Body of pancreas (tissue), 4 donors: ENCODE data around the gene IL17RB. TPM values are rescaled to one million over a fixed set of nuclear protein-coding genes. Genes with fewer than 3 reads are reported as not detected.

Experiments
- ATAC-seq: fragments of 150-250 bp; one replicate; pipeline ENCODE4 v1.9.1; 2016
- DNase-seq, 4 donors: peaks; one replicate each; pipeline ENCODE4 v3.0.0-alpha.2; 2019
- H3K27ac ChIP-seq, 4 donors: fragments of 200-600 bp; sonication (generic); 1 replicate in 3 of 4; 2 replicates in 1 of 4; pipeline versions ENCODE4 v1.5.1 to v1.6.1; 2016 to 2019; ENCODE audit warnings: mild to moderate bottlenecking in 1 of 4, mixed read lengths in 1 of 4, moderate library complexity in 1 of 4
- H3K27me3 ChIP-seq, 2 donors: fragments of 200-600 bp; sonication (generic); one replicate each; pipeline ENCODE4 v1.6.0; 2016; ENCODE audit warnings: mild to moderate bottlenecking in 1 of 2
- H3K36me3 ChIP-seq, 2 donors: fragments of 200-600 bp; sonication (generic); replicated peaks in 1 of 2; 2 replicates each; pipeline ENCODE4 v1.5.1; 2016; ENCODE audit warnings: low read depth in 2 of 2; ENCODE audit not compliant: insufficient read depth in 1 of 2
- H3K4me1 ChIP-seq: fragments of 200-600 bp; sonication (generic); one replicate; pipeline ENCODE4 v1.6.0; 2016
- H3K4me3 ChIP-seq, 2 donors: fragments of 200-600 bp; sonication (generic); 1 replicate in 1 of 2; 2 replicates in 1 of 2; pipeline ENCODE4 v1.5.1; 2016 to 2019
- H3K9me3 ChIP-seq, 3 donors: fragments of 200-600 bp; sonication (generic); 1 replicate in 2 of 3; 2 replicates in 1 of 3; pipeline ENCODE4 v1.5.1; 2016
- CTCF ChIP-seq, 7 experiments: fragments of 450-650 bp in 4 of 7; fragments of 200-600 bp in 3 of 7; sonication (generic) in 3 of 7; IDR thresholded peaks; one replicate each; pipeline ENCODE4 v1.5.1; 2016 to 2019; ENCODE audit warnings: antibody characterized with exemption in 7 of 7
- POLR2A ChIP-seq, 3 donors: fragments of 450-650 bp; IDR thresholded peaks; one replicate each; pipeline ENCODE4 v1.6.1; 2016; ENCODE audit warnings: antibody characterized with exemption in 3 of 3, mild to moderate bottlenecking in 2 of 3
- WGBS, 2 donors: methylation state at CpG; one replicate each; pipeline ENCODE4 v1.1.5; 2017; 5-methylcytosine and 5-hydroxymethylcytosine counted together
- intact Hi-C: fragments of 100-400 bp; cut with DNase I; formaldehyde crosslinking; loops from one replicate; pipeline ENCODE4 v1.15.1; 2023
- small RNA-seq: library from RNA; depleted of rRNA; stranded (forward); fragments of <200 nt; gene quantifications from one replicate; pipeline ENCODE3, GENCODE V24; 2016
- total RNA-seq, 2 donors: library from RNA; depleted of rRNA; stranded (reverse); fragments of >200 nt; gene quantifications; one replicate each; pipeline ENCODE4 v1.1.0, GENCODE V29; 2016

The IL17RB gene
- total RNA-seq, 2 donors from 2014 or later: 16.5 to 17.6 TPM

GRCh38 chr3:53902067-53902466, 55.7 kb downstream of the IL17RB start:
- WGBS, 2 donors: 32 to 33% methylated on average over 1 of the region's 1 CpG
- intact Hi-C loops: no loop called here
- DNase-seq (no peak), ATAC-seq (no peak)
- H3K27me3 ChIP-seq: no peaks in the 10 kb centered on the region
- no peak overlapping the region for H3K27ac ChIP-seq
- H3K4me1 ChIP-seq: no peaks in the 10 kb centered on the region
- no peaks in the 10 kb centered on the region for H3K9me3 ChIP-seq
- TF ChIP-seq CTCF (IDR thresholded peaks at IDR 0.05): no peak
- no peak for TF ChIP-seq POLR2A (IDR thresholded peaks at IDR 0.05)
- no peak overlapping the region for H3K4me3 ChIP-seq
- H3K36me3 ChIP-seq: no peaks in the 10 kb centered on the region

- DNase-seq (no peak), ATAC-seq (no peak)
- Histone ChIP-seq H3K4me1 (no peaks in the 10 kb centered on the region), H3K36me3 (no peaks in the 10 kb centered on the region), H3K9me3 (no peaks in the 10 kb centered on the region), H3K4me3 (no peak overlapping the region), H3K27me3 (no peaks in the 10 kb centered on the region), H3K27ac (no peak overlapping the region)
- 44 to 46% methylated on average over 5 of the region's 5 CpGs for WGBS, 2 donors
- intact Hi-C loops: no loop called here
- TF ChIP-seq POLR2A (IDR thresholded peaks at IDR 0.05) (no peak), CTCF (IDR thresholded peaks at IDR 0.05) (no peak)
Measured at GRCh38 chr3:53902711-53903110, 56.3 kb downstream of the IL17RB start.

DNA sequence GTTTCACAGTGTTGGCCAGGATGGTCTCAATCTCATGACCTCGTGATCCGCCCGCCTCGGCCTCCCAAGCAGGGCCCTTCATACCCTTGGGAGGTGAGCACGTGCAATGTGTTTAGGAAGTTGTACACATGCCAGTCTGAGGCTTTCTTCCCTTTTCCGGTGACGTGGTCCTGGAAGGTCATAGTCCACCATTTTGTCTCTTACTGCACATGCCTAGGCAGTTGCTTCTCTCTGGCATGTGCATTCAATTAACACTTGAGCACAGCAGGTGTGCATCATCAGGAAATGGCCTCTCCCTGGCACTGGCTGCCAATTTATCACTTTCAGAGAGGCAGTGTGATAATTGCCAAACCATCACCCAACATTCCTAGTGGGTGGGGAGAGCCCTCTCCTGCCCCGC, 67.0 kb downstream of the IL17RB start:
- no peak for DNase-seq
- Histone ChIP-seq H3K27me3 (no peaks in the 10 kb centered on the region), H3K4me1 (no peaks in the 10 kb centered on the region), H3K36me3 (no peaks in the 10 kb centered on the region), H3K4me3 (no peak overlapping the region), H3K9me3 (no peaks in the 10 kb centered on the region), H3K27ac (no peak overlapping the region)
- intact Hi-C loops: no loop called here
- TF ChIP-seq POLR2A (IDR thresholded peaks at IDR 0.05) (no peak), CTCF (IDR thresholded peaks at IDR 0.05) (no peak)
- no peak for ATAC-seq
- WGBS, 2 donors: 75 to 86% methylated on average over 8 of the region's 8 CpGs

Small RNA genes lying within 50 kb of the gene (small RNA-seq; reads per million reads assigned to genes)
- gene AC012467.1: not detected

Other genes with a start within 250 kb of the IL17RB start
- gene CHDH, start 149 bp upstream of the IL17RB start, total RNA-seq: 10 to 100 TPM; 21.5 to 26.0 TPM
- gene ACTR8, start 35.6 kb downstream of the IL17RB start, total RNA-seq: 10 to 100 TPM; 13.5 to 19.5 TPM
- gene SELENOK, start 45.3 kb downstream of the IL17RB start, total RNA-seq: 10 to 100 TPM; 14.5 to 36.1 TPM